ENCODE data around the gene MEX3B. TPM values are rescaled to one million over a fixed set of nuclear protein-coding genes. Genes with fewer than 3 reads are reported as not detected.
A peak's percentile ranks its signal among the peaks of the same experiment; 100 is the strongest.
"Not testable (repeated sequence)": the region's sequence is repeated elsewhere in the genome, so short reads cannot be mapped to it uniquely, and the experiment has no call there.

Gene MEX3B
- total RNA-seq, 1 donor from 2014 or later = 14.9 TPM

- DNase-seq = no peak
These were observed 3.0 kb upstream of the MEX3B start for GRCh38 chr15:82048811-82049210.

GRCh38 chr15:82047453-82048400 lies 1.9 kb upstream of the MEX3B start:
- DNase-seq = peak; percentile 54

- DNase-seq = peak; percentile 95
These were observed 1.0 kb upstream of the MEX3B start for GRCh38 chr15:82046666-82047452.

GRCh38 chr15:82045179-82045891 lies 483 bp downstream of the MEX3B start:
- DNase-seq = no peak

GRCh38 chr15:82044373-82045178 lies 1.2 kb downstream of the MEX3B start:
- peak; percentile 66 for DNase-seq

- DNase-seq = no peak
These were observed 1.9 kb downstream of the MEX3B start for GRCh38 chr15:82043796-82044372.

GRCh38 chr15:82043130-82043673 lies 2.6 kb downstream of the MEX3B start:
- no peak for DNase-seq

GRCh38 chr15:82040862-82041261 lies 5.0 kb downstream of the MEX3B start:
- no peak for DNase-seq

- DNase-seq = no peak
These were observed 5.4 kb downstream of the MEX3B start for GRCh38 chr15:82040390-82040789.

- no peak for DNase-seq
These were observed 5.9 kb downstream of the MEX3B start for GRCh38 chr15:82039871-82040270.

- no peak for DNase-seq
These were observed 9.4 kb downstream of the MEX3B start for GRCh38 chr15:82036461-82036860.

- no peak for DNase-seq
These were observed 13.9 kb downstream of the MEX3B start for GRCh38 chr15:82031871-82032270.

GRCh38 chr15:82030176-82030575 lies 15.6 kb downstream of the MEX3B start:
- DNase-seq = no peak

- DNase-seq = not testable (repeated sequence)
These were observed 17.7 kb downstream of the MEX3B start for GRCh38 chr15:82028163-82028562.

GRCh38 chr15:82021992-82022391 lies 23.8 kb downstream of the MEX3B start:
- DNase-seq = no peak

GRCh38 chr15:82020625-82021394 lies 25.0 kb downstream of the MEX3B start:
- no peak for DNase-seq

GRCh38 chr15:82018201-82018600 lies 27.6 kb downstream of the MEX3B start:
- no peak for DNase-seq

- DNase-seq = no peak
These were observed 28.2 kb downstream of the MEX3B start for GRCh38 chr15:82017656-82018055.

GRCh38 chr15:82014989-82015388 lies 30.8 kb downstream of the MEX3B start:
- DNase-seq = no peak

- DNase-seq = no peak
These were observed 32.9 kb downstream of the MEX3B start for GRCh38 chr15:82012908-82013307.

All from skin of body (tissue), 2 donors.